Measurements from ENCODE around the gene ZNF280A. TPM values are rescaled to one million over a fixed set of nuclear protein-coding genes. Genes with fewer than 3 reads are reported as not detected.
"Not testable (repeated sequence)": the region's sequence is repeated elsewhere in the genome, so short reads cannot be mapped to it uniquely, and the experiment has no call there.

ZNF280A gene
- total RNA-seq, 1 experiment from 2014 or later: 0.89 TPM

DNA sequence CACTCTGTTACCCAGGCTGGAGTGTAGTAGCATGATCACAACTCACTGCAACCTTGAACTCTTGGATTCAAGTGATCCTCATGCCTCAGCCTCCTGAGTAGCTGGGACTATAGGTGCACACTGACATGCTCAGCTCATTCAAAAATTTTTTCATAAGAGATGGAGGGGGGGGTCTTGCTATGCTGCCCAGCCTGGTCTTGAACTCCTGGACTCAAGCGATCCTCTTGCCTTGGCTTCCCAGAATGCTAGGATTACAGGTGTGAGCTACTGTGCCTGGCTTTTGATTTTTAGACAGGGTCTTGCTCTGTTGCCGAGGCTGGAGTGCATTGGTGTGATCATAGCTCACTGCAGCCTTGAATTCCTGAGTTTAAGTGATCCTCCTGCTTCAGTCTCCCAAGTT is 25.0 kb upstream of the ZNF280A start:
- no peak for DNase-seq (ENCODE audit: extremely low read depth, low read depth)

DNA sequence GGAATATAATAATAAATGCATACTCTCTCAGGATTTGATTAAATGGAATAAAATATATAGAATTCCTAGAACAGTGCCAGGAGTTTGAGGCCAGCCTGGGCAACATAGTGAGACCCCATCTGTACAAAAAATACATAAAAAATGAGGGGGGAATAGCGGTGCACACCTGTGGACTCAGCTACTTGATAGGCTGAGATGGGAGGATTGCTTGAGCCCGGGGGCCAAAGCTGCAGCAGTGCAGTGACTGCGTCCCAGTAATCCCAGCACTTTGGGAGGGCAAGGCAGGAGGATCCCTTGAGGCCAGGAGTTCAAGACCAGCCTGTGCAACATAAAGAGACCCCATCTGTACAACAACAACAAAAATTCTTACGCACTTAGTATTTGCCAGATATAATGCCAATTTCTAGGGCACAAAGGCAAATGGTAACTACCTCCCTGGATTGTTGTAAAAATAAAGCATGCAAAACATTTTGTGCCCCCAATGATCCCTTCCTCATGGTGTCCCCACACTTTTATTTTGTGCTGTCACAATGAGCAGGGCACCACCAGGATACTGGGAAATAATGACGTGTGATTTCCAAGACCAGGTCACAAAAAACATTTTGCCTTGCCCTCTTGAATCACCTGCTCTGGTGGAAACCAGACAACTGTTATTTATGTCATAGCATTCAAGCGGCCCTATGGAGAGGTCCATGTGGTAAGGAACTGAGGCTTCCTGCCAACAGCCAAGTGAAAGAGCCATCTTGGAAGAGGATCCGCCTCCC is 18.3 kb upstream of the ZNF280A start:
- no peak for DNase-seq (ENCODE audit: extremely low read depth, low read depth)

DNA sequence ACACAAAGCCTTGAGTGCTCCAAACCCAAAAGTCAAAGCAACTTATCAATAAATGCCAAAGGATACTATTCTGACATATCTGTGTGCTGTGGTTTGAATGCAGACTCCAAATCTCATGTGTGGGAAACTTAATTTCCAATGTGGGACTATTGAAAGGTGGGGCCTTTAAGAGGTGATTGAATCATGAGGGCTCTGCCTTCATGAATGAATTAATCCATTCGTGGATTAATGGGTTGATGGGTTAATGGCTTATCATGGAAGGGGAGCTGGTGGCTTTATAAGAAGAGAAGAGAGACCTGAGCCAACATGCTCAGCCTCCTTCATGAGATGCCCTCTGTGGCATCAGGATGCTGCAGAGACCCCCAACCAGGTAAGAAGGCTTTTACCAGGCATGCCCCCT is 16.8 kb upstream of the ZNF280A start:
- DNase-seq (ENCODE audit: extremely low read depth, low read depth): no peak

DNA sequence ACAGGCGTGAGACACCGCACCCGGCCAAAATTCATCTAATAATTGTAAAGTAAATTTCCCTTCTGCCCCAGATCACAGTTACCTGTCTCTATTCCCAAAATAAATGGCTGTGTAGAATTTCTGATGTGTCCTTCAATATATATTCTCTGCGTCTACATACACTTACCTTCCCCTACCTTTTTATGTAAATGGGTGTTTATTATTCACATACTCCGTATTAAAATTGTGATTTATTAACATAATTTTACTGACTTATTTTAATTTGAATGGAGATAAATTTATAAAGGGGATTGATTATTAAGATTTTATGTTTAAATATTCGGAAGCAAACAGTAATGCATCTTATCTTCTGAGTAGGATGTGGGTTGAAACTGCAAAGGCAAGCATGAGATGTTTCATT is 16.4 kb upstream of the ZNF280A start:
- no peak for DNase-seq (ENCODE audit: extremely low read depth, low read depth)

DNA sequence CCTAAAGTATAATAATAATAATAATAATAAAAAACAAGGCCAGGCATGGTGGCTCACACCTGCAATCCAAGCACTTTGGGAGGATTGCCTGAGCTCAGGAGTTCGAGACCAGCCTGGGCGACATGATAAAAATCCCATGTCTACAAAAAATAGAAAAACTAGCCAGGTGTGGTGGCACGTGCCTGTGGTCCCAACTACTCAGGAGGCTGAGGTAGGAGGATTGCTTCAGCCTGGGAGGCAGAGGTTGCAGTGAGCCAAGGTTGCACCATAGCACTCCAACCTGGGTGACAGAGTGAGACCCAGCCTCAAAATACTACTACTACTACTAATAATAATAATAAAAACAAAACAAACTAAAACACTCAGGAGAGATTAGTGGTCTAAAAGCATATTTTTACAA is 15.6 kb upstream of the ZNF280A start:
- DNase-seq (ENCODE audit: extremely low read depth, low read depth): no peak

DNA sequence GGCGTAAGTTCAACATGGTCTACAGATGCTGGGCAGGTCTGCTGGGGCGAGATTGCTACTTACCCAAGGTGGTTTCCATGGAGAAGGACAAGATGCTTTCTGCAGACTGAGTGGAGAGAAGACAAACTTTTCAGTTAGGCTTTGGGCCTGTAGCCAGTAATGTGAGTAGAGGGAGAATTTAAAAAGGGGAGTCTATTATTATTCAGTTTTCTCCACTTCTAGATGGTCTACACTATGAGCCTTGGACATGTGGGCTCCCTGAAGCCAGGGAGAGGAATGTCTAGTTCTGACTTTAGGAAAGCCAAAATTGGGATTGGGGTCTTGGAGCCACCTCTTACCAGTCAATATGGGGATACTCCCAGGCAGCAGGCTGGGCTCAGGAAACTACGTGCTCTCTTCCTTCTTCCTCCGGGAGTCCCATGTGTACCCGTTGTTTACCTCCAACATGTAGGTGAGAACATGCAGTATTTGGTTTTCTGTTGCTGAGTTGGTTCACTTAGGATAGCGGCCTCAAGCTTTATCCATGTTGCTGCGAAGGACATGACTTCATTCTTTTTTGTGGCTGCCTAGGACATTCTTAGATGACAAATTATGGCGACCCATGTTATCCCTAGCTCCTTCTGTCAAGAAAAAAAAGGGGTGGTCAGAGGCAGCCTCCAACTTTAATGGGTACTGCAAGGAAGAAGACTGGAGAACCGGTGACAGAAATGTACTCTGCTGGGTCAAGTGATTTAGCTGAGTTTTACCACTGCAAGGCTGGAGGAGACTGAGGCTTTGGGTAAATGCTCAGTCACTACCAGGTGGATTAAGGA is 14.7 kb upstream of the ZNF280A start:
- no peak for DNase-seq (ENCODE audit: extremely low read depth, low read depth)

DNA sequence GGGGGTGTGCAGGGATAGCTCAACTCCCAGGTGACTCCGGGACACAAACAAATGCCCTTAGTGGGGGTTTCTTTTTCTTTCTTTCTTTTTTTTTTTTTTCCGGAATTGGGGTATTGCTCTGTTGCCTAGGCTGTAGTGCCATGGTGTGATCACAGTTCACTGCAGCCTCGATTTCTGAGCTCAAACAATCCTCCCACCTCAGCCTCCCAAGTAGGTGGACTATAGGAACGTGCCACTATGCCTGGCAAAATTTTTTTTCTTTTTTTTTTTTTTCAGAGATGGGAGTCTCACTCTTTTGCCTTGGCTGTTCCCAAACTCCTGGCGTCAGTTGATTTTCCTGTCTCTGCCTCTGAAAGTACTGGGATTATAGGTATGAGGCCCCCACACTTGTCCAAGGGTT is 13.8 kb upstream of the ZNF280A start:
- DNase-seq (ENCODE audit: extremely low read depth, low read depth): no peak

DNA sequence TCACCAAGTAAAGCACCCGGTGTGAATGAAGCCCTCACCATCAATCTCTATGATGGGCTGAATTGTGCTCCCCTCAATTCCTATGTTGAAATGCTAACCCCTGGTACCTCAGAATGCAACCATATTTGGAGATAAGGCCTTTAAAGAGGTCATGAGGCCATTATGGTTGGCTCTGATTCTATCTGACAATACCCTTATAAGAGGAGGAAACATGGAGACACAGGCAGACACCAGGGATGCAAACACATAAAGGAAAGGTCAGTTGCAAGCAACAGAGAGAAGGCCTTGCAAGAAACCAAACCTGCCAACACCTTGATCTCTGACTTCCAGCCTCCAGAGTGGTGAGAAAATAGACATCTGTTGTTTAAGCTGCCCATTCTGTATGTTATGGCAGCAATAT is 13.3 kb upstream of the ZNF280A start:
- no peak for DNase-seq (ENCODE audit: extremely low read depth, low read depth)

DNA sequence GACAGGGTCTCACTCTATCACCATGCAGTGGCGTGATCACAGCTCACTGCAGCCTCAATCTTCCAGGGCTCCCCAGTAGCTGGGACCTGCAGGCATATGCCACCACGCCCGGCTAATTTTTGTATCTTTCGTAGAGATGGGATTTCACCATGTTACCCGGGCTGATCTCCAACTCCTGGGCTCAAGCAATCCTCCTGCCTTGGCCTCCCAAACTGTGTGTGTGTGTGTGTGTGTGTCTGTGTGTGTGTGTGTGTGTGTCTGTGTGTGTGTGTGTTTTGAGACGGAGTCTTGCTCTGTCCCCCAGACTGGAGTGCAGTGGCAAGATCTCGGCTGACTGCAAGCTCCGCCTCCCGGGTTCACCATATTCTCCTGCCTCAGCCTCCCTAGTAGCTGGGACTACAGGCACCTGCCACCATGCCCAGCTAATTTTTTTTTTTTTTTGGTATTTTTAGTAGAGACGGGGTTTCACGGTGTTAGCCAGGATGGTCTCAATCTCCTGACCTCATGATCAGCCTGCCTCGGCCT is 12.5 kb upstream of the ZNF280A start:
- not testable (repeated sequence) for DNase-seq (ENCODE audit: extremely low read depth, low read depth)

DNA sequence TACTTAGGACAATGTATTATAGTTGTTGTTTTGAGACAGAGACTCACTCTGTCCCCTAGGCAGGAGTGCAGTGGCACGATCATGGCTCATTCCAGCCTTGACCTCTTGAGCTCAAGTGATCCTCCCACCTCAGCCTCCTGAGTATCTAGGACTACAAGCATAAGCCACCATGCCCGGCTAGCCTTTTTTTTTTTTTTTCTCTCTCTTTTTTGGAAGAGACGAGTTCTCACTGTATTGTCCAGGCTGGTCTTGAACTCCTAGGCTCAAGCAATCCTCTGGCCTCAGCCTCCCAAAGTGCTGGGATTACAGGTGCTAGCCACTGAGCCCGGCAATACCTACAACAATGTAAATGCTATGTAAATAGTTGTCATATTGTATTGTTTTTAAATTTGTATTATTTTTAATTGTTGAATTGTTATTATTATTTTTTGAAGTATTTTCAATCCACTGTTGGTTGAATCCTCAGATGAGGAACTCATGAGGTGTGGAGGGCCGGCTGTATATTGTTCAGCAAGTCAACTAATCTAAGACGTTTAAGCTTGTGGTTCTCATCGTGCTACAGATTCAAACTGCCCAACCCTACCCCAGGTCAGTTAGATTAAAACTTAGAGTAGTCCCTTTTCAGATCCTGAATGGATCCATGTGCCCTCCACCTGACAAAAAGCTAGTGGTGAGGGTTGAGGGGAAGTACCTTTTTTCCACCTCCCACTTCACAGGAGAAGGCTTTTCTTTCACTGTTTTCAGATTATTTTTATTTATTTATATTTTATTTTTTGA is 11.9 kb upstream of the ZNF280A start:
- no peak for DNase-seq (ENCODE audit: extremely low read depth, low read depth)

DNA sequence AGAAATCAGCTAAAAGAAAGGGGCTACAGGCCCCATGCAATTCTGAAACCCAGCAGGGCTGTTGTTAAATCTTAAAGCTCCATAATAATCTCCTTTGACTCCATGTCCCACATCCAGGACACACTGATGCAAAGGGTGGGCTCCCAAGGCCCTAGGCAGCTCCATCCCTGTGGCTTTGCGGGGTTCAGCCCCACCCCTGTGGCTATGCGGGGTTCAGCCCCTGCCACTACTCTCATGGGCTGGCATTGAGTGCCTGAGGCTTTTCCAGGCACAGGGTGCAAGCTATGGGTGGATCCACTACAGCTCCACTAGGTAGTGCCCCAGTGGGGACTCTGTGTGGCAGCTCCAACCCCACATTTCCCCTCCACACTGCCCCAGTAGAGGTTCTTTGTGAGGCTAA is 8.7 kb upstream of the ZNF280A start:
- no peak for DNase-seq (ENCODE audit: extremely low read depth, low read depth)

DNA sequence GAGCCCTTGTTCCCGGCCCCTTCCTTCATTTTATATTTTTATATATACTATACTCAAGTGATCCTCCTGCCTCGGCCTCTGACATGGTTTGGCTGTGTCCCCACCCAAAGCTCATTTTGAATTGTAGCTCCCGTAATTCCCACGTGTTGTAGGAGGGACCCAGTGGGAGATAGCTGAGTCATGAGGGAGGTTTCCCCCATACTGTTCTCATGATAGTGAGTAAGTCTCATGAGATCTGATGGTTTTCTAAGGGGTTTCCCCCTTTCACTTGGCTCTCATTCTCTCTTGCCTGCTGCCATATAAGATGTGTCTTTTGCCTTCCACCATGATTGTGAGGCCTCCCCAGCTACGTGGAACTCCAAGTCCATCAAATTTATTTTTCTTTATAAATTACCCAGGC is 7.2 kb upstream of the ZNF280A start:
- DNase-seq (ENCODE audit: extremely low read depth, low read depth): no peak

DNA sequence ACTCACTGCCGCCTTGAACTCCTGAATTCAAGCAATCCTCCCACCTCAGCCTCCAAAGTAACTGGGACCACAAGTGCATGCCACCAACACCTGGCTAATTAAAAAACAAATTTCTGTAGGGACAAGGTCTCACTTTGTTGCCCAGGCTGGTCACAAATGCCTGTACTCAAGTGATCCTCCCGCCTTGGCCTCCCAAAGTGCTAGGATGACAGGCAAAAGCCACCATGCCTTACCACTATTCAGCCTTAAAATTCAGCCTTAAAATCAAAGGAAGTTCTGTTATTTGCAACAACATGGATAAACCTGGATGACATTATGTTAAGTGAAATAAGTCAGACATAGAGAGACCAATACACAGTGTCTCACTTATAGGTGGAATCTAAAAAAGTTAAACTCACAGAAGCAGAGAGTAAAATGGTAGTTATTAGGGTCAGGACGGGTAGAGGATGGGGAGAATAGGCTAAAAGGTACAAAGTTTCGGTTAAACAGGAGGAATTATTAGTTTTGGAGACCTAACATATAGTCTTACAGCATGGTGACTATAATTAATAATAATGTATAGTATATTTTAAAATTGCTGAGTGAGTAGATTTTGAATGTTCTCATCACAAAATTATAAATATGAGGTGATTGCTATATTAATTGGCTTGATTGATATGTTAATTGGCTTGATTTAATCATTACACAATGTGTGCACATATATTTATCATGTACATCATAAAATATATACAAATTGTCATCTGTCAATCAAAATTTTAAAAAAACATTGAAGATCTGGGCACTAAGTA is 6.2 kb upstream of the ZNF280A start:
- DNase-seq (ENCODE audit: extremely low read depth, low read depth): no peak

DNA sequence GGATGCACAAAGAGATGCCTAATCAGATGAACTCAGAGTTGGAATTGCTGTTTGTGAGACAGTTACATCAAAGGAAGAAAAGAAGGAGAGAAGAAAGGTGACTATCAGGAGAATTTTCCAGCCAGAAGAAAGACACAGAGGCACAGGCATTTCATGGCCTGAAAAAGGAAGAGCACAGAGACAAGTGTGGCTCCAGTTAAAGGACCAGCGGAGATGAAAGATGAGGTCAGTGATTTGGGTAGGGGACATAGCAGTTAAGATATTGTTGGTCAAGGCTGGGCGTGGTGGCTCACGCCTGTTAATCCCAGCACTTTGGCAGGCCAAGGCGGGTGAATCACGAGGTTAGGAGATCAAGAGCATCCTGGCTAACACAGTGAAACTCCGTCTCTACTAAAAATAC is 3.4 kb upstream of the ZNF280A start:
- no peak for DNase-seq (ENCODE audit: extremely low read depth, low read depth)

DNA sequence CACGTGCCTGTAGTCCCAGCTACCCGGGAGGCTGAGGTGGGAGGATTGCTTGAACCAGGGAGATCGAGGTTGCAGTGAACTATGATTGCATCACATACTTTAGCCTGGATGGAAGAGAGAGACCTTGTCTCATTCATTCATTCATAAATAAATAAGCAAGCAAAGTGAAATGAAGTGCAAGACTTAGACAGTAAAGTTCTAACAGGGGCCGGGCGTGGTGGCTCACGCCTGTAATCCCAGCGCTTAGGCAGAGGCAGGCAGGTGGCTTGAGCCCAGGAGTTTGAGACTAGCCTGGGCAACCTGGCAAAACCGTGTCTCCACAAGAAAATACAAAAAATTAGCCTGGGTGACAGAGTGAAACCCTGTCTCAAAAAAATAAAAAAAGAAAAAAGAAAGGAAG is 1.6 kb upstream of the ZNF280A start:
- no peak for DNase-seq (ENCODE audit: extremely low read depth, low read depth)

DNA sequence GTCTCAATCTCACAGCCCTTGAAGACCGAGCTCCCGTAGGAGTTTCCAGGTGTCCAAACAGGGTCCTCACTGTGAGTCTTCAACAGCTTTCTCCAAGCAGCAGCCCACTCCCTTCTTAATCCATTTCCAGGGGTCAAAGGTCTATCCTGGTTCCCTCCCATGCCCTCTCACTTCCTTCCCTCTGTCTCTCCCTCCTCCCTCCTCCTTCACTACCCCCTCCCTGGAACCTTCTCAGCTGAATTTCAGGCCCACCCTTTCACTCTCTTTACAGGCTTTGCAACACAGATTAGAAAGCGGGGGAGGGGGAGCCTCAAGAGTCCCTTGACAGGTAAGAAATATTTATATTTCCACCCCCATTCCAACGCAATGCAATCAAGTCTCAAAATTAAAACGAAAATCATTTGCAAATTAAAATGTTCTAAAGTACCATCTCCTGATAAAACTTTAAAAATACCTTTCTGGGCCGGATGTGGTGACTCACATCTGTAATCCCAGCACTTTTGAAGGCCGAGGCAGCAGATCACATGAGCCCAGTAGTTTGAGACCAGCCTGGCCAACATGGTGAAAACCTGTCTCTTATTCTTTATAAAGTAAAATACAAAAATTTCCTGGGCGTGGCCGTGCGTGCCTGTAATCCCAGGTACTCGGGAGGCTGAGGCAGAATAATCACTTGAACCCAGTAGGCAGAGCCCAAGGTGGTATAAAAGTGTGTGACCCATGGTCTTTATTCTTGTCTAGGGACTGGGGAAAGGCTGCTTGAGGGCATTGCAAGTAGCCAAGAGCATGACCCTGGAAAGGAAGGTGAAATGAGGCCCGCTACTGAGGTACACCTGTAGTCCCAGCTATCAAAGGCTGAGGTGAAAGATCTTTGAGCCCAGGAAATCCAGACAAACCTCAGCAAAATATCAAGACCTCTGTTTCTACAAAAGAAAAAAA is 865 bp upstream of the ZNF280A start:
- no peak for DNase-seq (ENCODE audit: extremely low read depth, low read depth)

DNA sequence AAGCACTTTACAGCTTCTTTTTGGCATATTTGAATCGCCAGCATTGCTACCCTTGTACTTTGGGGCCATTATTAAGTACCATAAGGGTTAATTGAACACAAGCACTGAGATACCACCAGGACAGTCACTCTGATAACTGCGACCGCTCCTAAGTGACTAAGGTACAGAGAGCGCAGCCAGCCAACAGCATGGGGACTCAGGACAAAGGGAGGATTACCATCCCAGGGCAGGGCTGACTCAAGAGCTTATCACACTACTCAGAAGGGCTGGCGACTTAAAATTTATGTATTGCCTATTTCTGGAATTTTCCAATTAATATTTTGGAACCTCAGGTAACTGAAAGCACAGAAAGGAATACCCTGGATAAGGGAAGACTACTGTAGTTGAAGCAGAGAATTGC is 479 bp downstream of the ZNF280A start:
- no peak for DNase-seq (ENCODE audit: extremely low read depth, low read depth)

DNA sequence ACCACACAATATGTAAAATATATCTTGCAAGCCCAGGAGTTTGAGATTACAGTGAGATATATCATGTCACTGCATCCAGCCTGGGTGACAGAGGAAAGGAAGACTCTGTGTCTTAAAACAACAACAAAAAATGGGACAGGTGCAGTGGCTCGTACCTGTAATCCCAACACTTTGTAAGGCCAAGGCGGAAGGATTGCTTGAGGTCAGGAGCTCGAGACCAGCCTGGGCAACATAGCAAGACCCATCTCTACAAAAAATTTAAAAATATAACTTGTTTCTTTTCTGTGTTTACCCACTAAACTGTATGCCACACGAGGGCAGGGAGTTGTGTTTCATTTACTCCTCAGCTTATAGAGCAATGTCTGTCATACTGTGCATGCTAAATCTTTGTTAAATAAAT is 3.1 kb downstream of the ZNF280A start:
- DNase-seq (ENCODE audit: extremely low read depth, low read depth): no peak

DNA sequence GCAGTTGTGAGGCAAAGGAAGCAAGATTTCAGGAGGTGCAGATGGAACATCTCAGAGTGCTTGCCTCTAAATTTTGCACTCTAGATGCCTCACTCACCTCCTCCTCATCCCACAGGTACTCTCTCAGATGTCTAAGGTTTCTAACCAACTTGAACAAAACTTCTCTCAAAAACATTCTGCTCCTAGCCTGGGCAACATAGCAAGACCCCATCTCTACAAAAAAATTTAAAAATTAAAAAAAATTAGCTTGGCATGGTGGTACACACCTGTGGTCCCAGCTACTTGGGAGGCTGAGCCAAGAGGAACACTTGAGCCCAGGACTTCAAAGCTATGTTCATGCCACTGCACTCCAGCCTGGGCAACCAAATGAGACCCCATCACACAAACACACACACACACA is 4.2 kb downstream of the ZNF280A start:
- DNase-seq (ENCODE audit: extremely low read depth, low read depth): no peak
